Measurements from ENCODE around the gene MFSD6L.

- TF ChIP-seq CTCF (IDR thresholded peaks at IDR 0.05; ENCODE audit: insufficient read depth, low read length, poor library complexity, severe bottlenecking) (no peak), EZH2phosphoT487 (conservative IDR thresholded peaks at IDR 0.05; ENCODE audit: low read length) (no peak)
Observed at GRCh38 chr17:8829036-8829941, 30.1 kb upstream of the MFSD6L start.

All from SU-DHL-6 (cell line).